ENCODE data around the gene ONECUT1. TPM values are rescaled to one million over a fixed set of nuclear protein-coding genes. Genes with fewer than 3 reads are reported as not detected.
"Not testable (repeated sequence)": the region's sequence is repeated elsewhere in the genome, so short reads cannot be mapped to it uniquely, and the experiment has no call there.

ONECUT1 gene
- not detected in 2 replicates for total RNA-seq

DNA sequence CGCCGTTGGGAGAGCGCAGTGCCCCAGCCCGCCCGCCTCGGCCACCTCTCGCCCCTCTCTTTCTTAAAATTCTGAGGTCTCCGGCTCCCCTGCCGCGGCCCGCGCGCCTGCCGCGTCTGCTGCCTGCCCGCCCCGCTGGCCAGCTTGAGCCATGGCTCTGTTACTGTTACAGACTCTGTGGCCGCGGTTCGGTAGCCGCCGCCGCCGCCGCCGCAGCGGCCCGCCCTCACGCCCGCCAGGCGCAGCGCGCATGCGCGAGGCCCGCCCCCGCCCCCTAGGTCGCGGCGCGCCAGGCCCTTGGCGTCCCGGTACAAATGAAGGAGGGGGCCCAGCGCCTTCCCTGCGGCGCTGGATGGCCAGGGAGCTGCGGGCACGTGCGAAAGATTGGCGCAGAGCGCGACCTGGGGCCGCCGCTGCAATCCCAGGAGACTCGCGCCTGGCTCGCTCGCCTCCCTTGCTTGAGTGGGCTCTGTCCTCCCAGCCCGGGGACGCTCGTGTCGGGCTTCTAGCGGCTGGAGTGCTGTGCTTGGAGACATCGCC is at the start of gene ONECUT1:
ONECUT1 (minus strand) TSS at position 168 of the 540 bp plus-strand sequence. CDS start 452 bp downstream, outside the sequence.
- no peak for DNase-seq (ENCODE audit: low read depth, low spot score)

DNA sequence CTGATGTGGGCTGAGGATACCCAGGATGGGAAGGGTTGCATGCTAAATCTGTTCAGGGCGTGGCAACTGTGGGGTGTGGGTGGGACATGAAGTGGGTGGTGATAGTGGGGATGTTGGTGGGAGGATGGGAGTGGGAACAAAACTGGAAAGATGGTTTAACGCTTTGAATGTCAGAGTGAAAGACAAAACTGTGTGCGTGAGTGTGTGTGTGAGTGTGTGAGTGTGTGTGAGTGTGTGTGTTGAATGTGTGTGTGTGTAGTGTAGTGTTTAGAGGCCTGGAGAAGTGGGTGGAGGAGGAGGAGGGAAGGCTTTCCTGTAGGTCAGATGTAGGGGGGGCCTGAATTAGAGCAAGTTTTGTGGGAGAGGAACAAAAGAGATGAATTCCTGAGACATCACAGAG is 44.2 kb upstream of the ONECUT1 start:
- no peak for DNase-seq (ENCODE audit: low read depth, low spot score)

- DNase-seq (ENCODE audit: low read depth, low spot score): not testable (repeated sequence)
These were observed 34.2 kb upstream of the ONECUT1 start for GRCh38 chr15:52824169-52824942.

- DNase-seq (ENCODE audit: low read depth, low spot score): no peak
These were observed 32.3 kb upstream of the ONECUT1 start for GRCh38 chr15:52822475-52822874.

DNA sequence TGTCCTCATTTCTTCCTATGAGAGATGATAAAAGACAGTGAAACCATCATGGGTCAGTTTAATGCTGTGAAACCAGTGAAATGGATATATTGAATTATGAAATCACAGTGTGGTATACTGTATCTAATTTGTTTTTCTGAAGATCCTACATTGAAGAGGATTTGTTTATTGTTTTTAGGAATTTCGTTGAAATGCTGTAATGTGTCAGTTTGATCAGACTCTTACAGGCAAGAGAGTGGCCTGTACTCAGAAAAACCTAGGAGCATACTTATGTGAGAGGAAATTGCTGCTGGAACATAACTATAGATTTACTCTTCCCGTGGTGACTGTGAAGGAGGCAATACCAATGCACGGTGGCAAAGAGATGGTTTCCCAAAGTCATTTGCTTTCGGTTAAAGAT is 29.1 kb upstream of the ONECUT1 start:
- no peak for DNase-seq (ENCODE audit: low read depth, low spot score)

- not testable (repeated sequence) for DNase-seq (ENCODE audit: low read depth, low spot score)
These were observed 25.8 kb upstream of the ONECUT1 start for GRCh38 chr15:52815899-52816298.

- DNase-seq (ENCODE audit: low read depth, low spot score): no peak
These were observed 18.9 kb upstream of the ONECUT1 start for GRCh38 chr15:52808996-52809395.

- DNase-seq (ENCODE audit: low read depth, low spot score): no peak
These were observed 18.3 kb upstream of the ONECUT1 start for GRCh38 chr15:52808441-52808840.

DNA sequence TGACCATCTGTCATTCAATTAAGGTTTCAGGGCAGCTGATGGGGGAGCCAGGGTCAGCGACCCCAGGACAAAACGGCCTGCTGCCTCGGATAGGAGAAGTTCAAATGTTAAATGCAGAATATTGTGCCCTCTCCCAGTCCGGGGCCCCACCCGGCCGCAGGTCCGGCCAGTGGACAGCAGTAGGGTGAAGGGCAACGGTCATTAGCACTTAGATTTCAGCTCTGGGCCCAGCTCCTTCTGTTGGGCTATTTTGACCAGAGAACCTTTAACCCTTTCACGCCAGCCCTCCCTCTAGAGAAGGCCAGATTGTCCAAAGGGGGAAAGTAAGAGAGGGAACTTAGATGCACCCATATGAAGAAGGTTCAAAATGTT is 16.1 kb upstream of the ONECUT1 start:
- no peak for DNase-seq (ENCODE audit: low read depth, low spot score)

DNA sequence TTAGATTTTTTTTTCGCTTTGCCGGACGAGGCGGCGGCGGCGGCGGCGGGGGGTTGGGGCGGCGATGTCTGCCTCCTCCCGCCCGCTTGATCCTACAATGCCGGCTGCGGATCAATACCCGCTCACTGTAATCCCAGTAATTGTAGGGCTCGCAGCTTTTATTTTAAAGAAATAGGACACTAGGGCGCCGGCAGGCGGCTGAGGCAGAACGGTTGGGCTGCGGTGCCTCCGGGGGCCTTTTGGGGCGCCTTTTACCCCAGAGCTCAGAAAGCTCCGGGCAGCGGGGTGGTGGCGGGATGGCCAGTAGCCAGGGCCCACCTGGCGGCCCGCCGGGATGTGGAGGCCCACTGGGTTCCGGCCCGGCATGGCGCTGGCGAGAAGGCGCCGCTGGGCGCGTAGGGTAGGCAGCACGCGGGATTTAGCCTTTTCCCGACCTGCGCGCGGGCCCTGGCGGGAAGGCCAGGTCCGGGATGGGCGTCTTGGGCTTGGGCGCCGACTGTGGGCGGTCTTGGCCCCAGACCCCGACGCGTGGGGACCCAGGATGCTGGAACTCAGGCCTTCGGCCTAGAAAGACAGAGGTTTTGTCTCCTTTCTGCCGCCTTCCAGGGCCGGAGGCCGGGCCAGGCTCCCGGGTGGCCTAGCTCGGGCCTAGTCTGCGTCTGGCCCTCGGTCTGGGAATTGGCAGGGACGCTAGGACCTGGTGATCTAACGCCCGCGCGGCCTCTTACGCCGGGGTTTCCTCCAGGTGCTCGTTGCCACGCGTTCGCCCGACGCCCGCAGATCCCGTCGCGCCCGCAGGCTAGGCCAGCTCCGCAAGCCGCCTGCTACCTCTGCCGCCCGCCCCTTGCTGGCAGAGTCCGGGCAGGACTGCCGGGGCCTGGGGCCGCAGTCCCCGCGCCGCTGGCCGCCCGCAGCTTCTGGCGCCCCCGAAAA is 15.5 kb upstream of the ONECUT1 start:
- DNase-seq (ENCODE audit: low read depth, low spot score): no peak

DNA sequence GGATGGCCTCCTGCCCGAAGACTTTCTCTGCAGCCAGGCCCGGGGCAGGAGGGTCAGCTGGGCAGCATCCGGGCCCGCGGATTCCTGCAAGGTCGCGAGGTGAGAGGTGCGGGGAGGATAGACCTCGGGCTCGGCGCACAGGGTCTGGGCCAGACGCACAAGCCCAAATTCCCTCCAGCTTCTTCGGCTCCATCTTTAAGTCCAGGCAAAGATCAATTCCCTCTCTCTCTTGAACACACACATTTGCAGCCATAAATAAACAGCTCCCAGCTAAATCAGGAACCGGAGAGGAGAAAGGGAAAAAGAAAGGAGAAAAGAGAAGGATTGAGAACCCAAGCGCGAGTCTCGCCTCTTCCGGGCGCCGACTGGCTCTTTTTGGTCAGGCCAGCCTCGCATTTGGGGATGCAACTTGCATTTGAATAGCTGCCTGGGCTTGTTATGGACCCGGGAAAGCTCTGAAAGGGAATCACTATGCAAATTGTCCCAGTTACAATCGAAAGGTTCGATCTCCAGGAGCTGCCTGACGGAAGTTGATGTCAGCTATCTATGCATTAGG is 14.5 kb upstream of the ONECUT1 start:
- no peak for DNase-seq (ENCODE audit: low read depth, low spot score)

GRCh38 chr15:52803467-52804306 is 13.6 kb upstream of the ONECUT1 start:
- DNase-seq (ENCODE audit: low read depth, low spot score): no peak

DNA sequence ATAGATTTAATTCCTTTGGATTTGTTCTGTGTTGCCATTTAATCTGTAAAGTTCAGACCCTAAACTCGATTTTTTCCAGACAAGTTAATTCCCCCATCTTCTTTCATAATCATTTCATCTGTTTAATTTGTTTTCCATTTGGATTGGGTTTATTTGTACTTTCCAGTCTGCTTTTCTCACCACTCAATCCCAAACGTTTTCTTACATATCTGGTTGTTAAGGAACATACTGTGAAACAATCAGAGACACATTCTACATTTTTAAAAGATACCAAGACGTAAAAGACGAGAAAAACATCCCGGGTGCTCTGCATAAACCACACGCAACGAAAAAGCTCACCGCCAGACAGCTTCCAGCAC is 13.0 kb upstream of the ONECUT1 start:
- no peak for DNase-seq (ENCODE audit: low read depth, low spot score)

GRCh38 chr15:52802110-52802509 is 12.0 kb upstream of the ONECUT1 start:
- no peak for DNase-seq (ENCODE audit: low read depth, low spot score)

DNA sequence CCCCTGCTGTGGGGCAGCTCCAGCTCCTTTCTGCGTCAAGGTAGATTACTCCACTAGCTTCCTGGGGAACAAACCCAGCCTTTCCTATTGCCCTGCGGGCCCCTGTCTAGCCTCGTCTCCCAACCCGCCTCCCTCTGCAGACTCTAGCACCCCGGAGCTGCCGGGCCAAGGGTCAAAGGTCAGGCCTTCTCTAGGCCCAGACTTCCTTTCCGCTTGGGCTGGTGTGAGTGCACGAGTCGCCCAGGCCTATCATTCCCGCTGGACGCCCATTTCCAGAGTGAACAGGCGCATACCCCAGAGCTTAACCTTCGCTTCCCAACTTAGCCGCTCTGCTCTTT is 11.6 kb upstream of the ONECUT1 start:
- DNase-seq (ENCODE audit: low read depth, low spot score): no peak

DNA sequence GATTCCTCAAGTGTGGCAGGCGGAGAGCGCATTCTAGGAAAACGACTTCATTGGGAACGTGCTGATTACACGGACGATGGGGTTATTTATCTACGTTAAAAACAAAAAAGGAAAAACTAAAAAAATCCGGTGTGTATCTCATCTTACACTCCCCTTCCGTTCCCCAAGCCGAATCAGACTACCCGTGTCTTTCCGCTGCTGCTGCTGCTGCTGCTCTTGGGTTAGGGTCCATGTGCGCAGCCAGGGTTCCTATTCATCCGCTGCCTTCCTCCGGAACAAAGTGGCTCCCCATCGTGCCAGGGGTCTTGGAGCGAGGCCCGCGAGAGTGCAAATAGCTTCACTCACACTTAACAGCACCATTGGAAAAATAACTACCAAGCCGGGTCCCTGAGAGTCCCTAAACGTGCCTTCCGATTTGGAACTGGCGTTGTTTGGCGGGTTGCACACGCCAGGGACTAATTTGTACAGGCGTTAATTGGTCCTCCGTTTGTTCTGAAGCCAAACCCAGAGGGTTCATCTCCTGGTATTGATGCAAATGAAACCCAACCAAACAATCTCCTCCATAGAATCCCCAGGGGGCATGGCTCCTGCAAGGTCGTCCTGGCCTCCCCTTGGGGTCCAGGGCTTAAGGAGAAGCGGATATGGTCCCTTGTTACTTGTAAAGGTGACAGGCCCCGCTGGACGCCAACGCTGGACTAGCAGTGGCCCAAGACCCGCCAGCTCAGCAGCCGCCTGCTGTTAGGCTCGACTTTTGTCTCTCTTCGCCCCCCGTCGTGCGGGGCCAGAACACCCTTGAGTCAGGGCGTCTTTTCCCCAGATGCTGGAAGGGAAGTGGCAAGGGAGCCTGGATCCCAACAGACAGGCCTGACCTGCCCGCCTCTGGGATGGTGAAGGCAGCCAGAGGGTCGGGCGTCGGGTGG is 11.0 kb upstream of the ONECUT1 start:
- no peak for DNase-seq (ENCODE audit: low read depth, low spot score)

DNA sequence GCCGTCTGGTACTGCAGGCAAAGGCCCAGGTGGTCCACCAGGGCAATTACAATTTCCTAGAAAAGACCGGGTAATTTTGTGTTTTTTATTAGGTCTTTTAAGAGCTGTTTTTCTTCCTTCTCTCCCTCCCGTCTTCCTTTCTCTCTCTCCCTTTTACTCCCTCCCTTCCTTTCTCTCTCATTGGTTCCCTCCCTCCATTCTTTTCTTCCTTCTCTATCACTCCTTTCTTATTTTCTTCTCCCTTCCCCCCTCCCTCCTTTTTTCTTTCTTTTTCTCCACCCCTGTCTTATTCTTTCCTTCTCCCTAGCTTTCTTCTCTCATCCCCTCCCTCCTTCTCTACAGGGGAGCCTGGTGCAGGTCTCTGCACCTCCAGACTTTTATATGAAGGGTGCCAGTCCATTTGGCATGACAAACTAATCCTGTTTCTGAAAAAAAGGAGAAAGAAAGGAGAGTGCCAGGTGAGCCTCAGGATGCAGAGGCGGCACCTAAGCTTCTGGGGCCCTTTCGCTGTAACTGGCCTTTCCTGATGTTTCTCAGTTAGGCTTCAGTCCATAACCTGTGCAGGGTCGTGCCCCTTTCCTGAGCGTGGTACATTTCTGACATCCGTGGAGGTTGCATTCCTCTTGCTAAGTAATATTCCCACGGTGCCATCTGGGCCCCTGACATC is 9.1 kb upstream of the ONECUT1 start:
- no peak for DNase-seq (ENCODE audit: low read depth, low spot score)

- no peak for DNase-seq (ENCODE audit: low read depth, low spot score)
These were observed 8.5 kb upstream of the ONECUT1 start for GRCh38 chr15:52798529-52799101.

Data from pulmonary artery endothelial cell (primary cell).